Measurements from ENCODE around the gene MOCOS. TPM values are rescaled to one million over a fixed set of nuclear protein-coding genes. Genes with fewer than 3 reads are reported as not detected.

Gene MOCOS
- total RNA-seq, 1 experiment from 2014 or later: 12.1 TPM

DNA sequence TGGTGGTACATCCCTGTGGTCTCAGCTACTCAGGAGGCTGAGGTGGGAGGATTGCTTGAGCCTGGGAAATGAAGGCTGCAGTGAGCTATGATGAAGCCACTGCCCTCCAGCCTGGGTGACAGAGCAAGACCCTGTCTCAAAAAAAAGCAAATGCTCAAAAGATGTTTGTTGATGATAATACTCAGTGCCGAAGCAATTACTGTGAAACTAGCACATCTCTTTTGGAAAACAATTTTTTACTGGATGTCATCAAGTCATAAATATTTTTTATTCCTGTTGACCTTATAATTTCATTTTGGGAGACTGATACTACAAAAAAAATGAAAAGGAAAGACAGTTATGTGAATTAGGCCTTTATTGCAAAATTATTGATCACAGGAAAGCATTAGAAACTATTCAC lies 75.7 kb downstream of the MOCOS start:
- Histone ChIP-seq H3K4me3 (replicated peaks in 1 of 2; ENCODE audit: low read depth in 1 of 2, low read length in 2 of 2) (no peak overlapping the region), H3K9ac (ENCODE audit: low read length) (no peak overlapping the region), H3K27ac (ENCODE audit: low read depth, low read length) (no peak overlapping the region), H3K4me1 (ENCODE audit: control insufficient read depth in 1 of 2, insufficient read depth in 2 of 2, low read length in 2 of 2) (no peaks in the 10 kb centered on the region), H3K79me2 (ENCODE audit: insufficient read depth, low read length) (no peaks in the 10 kb centered on the region), H4K20me1 (ENCODE audit: insufficient read depth) (no peaks in the 10 kb centered on the region), H3K36me3 (ENCODE audit: control insufficient read depth in 1 of 2, insufficient read depth in 2 of 2, low read length in 2 of 2) (no peaks in the 10 kb centered on the region), H3K27me3 (ENCODE audit: insufficient read depth, low read length) (no peaks in the 10 kb centered on the region), H3K9me3 (ENCODE audit: control insufficient read depth in 1 of 2, insufficient read depth in 1 of 2, low read depth in 1 of 2, low read length in 2 of 2) (no peaks in the 10 kb centered on the region), H3K4me2 (ENCODE audit: low read length) (no peak overlapping the region), H2AFZ (ENCODE audit: low read depth, low read length, poor library complexity, severe bottlenecking) (no peak overlapping the region), H3K9me2 (ENCODE audit: insufficient read depth) (no peaks in the 10 kb centered on the region)
- TF ChIP-seq CBX3 (IDR thresholded peaks at IDR 0.05; ENCODE audit: low read depth): no peak
- TF ChIP-seq RAD21 (IDR thresholded peaks at IDR 0.05; ENCODE audit: low read depth): no peak
- TF ChIP-seq SRF (IDR thresholded peaks at IDR 0.05; ENCODE audit: low read depth): no peak
- TF ChIP-seq, protein P1, sequence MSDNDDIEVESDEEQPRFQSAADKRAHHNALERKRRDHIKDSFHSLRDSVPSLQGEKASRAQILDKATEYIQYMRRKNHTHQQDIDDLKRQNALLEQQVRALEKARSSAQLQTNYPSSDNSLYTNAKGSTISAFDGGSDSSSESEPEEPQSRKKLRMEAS (IDR thresholded peaks at IDR 0.05): no peak
- TF ChIP-seq JUND (IDR thresholded peaks at IDR 0.05): no peak
- no peak for TF ChIP-seq CEBPB (IDR thresholded peaks at IDR 0.05; ENCODE audit: low read depth)
- TF ChIP-seq ELF1 (IDR thresholded peaks at IDR 0.05; ENCODE audit: borderline replicate concordance, low read depth): no peak
- no peak for TF ChIP-seq YY1 (IDR thresholded peaks at IDR 0.05; ENCODE audit: extremely low read depth, insufficient replicate concordance, low read depth, low read length)
- no peak for TF ChIP-seq FOSL1 (IDR thresholded peaks at IDR 0.05; ENCODE audit: low read depth)
- no peak for TF ChIP-seq TCF7L2 (IDR thresholded peaks at IDR 0.05; ENCODE audit: borderline replicate concordance, extremely low read depth, insufficient read depth, insufficient read length)
- DNase-seq (ENCODE audit: low read depth, low spot score): no peak
- ChIA-PET RAD21 (ENCODE audit: low non-redundant PET in 1 of 2, low total read pairs in 2 of 2, uncharacterized antibody in 2 of 2, unreplicated experiment in 2 of 2) (no interaction called here), CTCF (no interaction called here), POLR2A (no interaction called here)
- intact Hi-C loops (cut with micrococcal nuclease): no loop called here
- no peak for ATAC-seq
- no TSS peak for BruUV-seq (replicated peaks)

DNA sequence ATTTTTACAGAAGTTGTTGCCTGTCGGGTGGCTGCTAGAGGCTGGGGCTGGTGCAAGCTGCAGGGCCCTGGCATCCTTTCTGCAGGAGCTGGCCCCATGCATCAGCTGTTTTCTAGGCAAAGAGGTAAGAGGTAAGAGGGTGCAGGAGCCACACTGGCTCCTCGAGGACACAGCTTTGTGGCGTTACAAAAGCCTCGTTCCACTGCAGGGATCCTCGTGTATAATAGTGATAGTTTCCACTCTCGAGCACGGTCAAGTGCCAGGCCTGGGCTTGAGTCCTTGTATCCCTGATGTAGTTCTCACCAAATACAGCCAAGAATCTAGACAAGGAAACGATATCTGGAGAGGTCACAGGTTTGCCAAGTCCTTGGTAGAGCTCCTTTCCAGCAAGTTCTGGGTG lies 77.0 kb downstream of the MOCOS start:
- no peak for DNase-seq (ENCODE audit: low read depth, low spot score)
- ChIA-PET POLR2A (no interaction called here), RAD21 (ENCODE audit: low non-redundant PET in 1 of 2, low total read pairs in 2 of 2, uncharacterized antibody in 2 of 2, unreplicated experiment in 2 of 2) (no interaction called here), CTCF (no interaction called here)
- H3K4me2 ChIP-seq (ENCODE audit: low read length): no peak overlapping the region
- H3K27ac ChIP-seq (ENCODE audit: low read depth, low read length): no peak overlapping the region
- H2AFZ ChIP-seq (ENCODE audit: low read depth, low read length, poor library complexity, severe bottlenecking): no peak overlapping the region
- no peaks in the 10 kb centered on the region for H3K9me2 ChIP-seq (ENCODE audit: insufficient read depth)
- H3K79me2 ChIP-seq (ENCODE audit: insufficient read depth, low read length): no peaks in the 10 kb centered on the region
- H3K4me3 ChIP-seq (replicated peaks in 1 of 2; ENCODE audit: low read depth in 1 of 2, low read length in 2 of 2): no peak overlapping the region
- no peak overlapping the region for H3K9ac ChIP-seq (ENCODE audit: low read length)
- H3K27me3 ChIP-seq (ENCODE audit: insufficient read depth, low read length): no peaks in the 10 kb centered on the region
- no peaks in the 10 kb centered on the region for H4K20me1 ChIP-seq (ENCODE audit: insufficient read depth)
- intact Hi-C loops (cut with micrococcal nuclease): no loop called here
- no peaks in the 10 kb centered on the region for H3K9me3 ChIP-seq (ENCODE audit: control insufficient read depth in 1 of 2, insufficient read depth in 1 of 2, low read depth in 1 of 2, low read length in 2 of 2)
- no peaks in the 10 kb centered on the region for H3K36me3 ChIP-seq (ENCODE audit: control insufficient read depth in 1 of 2, insufficient read depth in 2 of 2, low read length in 2 of 2)
- ATAC-seq: no peak
- no peaks in the 10 kb centered on the region for H3K4me1 ChIP-seq (ENCODE audit: control insufficient read depth in 1 of 2, insufficient read depth in 2 of 2, low read length in 2 of 2)
- no TSS peak for BruUV-seq (replicated peaks)
- TF ChIP-seq ELF1 (IDR thresholded peaks at IDR 0.05; ENCODE audit: borderline replicate concordance, low read depth) (no peak), POLR2AphosphoS5 (IDR thresholded peaks at IDR 0.05; ENCODE audit: low read depth, low read length) (no peak), EZH2 (IDR thresholded peaks at IDR 0.05) (no peak), FOSL1 (IDR thresholded peaks at IDR 0.05; ENCODE audit: low read depth) (no peak), ZNF274 (IDR thresholded peaks at IDR 0.05; ENCODE audit: low read depth, low read length) (no peak), SRF (IDR thresholded peaks at IDR 0.05; ENCODE audit: low read depth) (no peak), EGR1 (IDR thresholded peaks at IDR 0.05; ENCODE audit: low read depth) (no peak), YY1 (IDR thresholded peaks at IDR 0.05; ENCODE audit: extremely low read depth, insufficient replicate concordance, low read depth, low read length) (no peak), CEBPB (IDR thresholded peaks at IDR 0.05; ENCODE audit: low read depth) (no peak), EZH2phosphoT487 (IDR thresholded peaks at IDR 0.05; ENCODE audit: borderline replicate concordance) (no peak), POLR2A (IDR thresholded peaks at IDR 0.05; ENCODE audit: borderline replicate concordance, extremely low read depth, insufficient read depth, insufficient read length) (no peak), SP1 (IDR thresholded peaks at IDR 0.05; ENCODE audit: low read depth) (no peak), RAD21 (IDR thresholded peaks at IDR 0.05; ENCODE audit: low read depth) (no peak), TCF7L2 (IDR thresholded peaks at IDR 0.05; ENCODE audit: borderline replicate concordance, extremely low read depth, insufficient read depth, insufficient read length) (no peak)
- TF ChIP-seq, protein P2, sequence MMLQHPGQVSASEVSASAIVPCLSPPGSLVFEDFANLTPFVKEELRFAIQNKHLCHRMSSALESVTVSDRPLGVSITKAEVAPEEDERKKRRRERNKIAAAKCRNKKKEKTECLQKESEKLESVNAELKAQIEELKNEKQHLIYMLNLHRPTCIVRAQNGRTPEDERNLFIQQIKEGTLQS (IDR thresholded peaks at IDR 0.05): no peak
- TF ChIP-seq, protein P1 (IDR thresholded peaks at IDR 0.05): no peak
- TF ChIP-seq, protein P3, sequence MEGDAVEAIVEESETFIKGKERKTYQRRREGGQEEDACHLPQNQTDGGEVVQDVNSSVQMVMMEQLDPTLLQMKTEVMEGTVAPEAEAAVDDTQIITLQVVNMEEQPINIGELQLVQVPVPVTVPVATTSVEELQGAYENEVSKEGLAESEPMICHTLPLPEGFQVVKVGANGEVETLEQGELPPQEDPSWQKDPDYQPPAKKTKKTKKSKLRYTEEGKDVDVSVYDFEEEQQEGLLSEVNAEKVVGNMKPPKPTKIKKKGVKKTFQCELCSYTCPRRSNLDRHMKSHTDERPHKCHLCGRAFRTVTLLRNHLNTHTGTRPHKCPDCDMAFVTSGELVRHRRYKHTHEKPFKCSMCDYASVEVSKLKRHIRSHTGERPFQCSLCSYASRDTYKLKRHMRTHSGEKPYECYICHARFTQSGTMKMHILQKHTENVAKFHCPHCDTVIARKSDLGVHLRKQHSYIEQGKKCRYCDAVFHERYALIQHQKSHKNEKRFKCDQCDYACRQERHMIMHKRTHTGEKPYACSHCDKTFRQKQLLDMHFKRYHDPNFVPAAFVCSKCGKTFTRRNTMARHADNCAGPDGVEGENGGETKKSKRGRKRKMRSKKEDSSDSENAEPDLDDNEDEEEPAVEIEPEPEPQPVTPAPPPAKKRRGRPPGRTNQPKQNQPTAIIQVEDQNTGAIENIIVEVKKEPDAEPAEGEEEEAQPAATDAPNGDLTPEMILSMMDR (IDR thresholded peaks at IDR 0.05 in 2 of 3, conservative IDR thresholded peaks at IDR 0.05 in 1 of 3; ENCODE audit: borderline replicate concordance in 1 of 3, insufficient read depth in 1 of 3, low read depth in 2 of 3, low read length in 2 of 3): no peak
